ENCODE measurements around the gene TAF3. TPM values are rescaled to one million over a fixed set of nuclear protein-coding genes. Genes with fewer than 3 reads are reported as not detected.

Gene TAF3
- total and polyA plus RNA-seq, 2 donors (not counting 1 experiment from before 2014, with no cell fraction given), result 7.0 to 20.1 TPM

GRCh38 chr10:7787857-7788638, 30.3 kb upstream of the TAF3 start, which contains the start of the genes ATP5F1C and KIN:
Gene ATP5F1C (plus strand): TSS chr10:7788177. CDS start chr10:7788208, 31 bp downstream.
Gene KIN (minus strand): TSS chr10:7787993. CDS start chr10:7787933, 60 bp downstream.
- Histone ChIP-seq H3K79me2 (ENCODE audit: control insufficient read depth, insufficient read depth, low read length) (peaks cover 98% of the 10 kb centered on the region), H3K36me3 (replicated peaks in 1 of 2; ENCODE audit: control extremely low read depth in 1 of 2, control insufficient read depth in 1 of 2, extremely low read depth in 1 of 2, insufficient read depth in 2 of 2, low read length in 1 of 2) (peaks cover 2 to 3% of the 10 kb centered on the region in 2 experiments), H3K4me3 (ENCODE audit: control extremely low read depth in 1 of 5, extremely low read depth in 1 of 5, insufficient read depth in 1 of 5, low read depth in 2 of 5, low read length in 4 of 5) (peak within 1 kb of the TSS; percentile 87 to 95 (median 87)), H3K27ac (ENCODE audit: low read length in 2 of 2) (peak within 1 kb of the TSS; percentile 50 to 75), H3K4me1 (ENCODE audit: control insufficient read depth in 2 of 2, insufficient read depth in 2 of 2, low read length in 2 of 2) (peaks cover 26 to 28% of the 10 kb centered on the region in 2 donors), H3K9me3 (ENCODE audit: control extremely low read depth in 1 of 3, control insufficient read depth in 2 of 3, insufficient read depth in 1 of 3, low read length in 2 of 3) (no peaks in the 10 kb centered on the region), H3K9ac (ENCODE audit: low read length) (peak within 1 kb of the TSS; percentile 95), H2AFZ (ENCODE audit: insufficient read depth, low read depth, low read length, poor library complexity, severe bottlenecking) (peak within 1 kb of the TSS; percentile 98), H4K20me1 (ENCODE audit: control insufficient read depth, insufficient read depth, low read length, poor library complexity, severe bottlenecking) (peaks cover 49% of the 10 kb centered on the region), H3K4me2 (replicated peaks; ENCODE audit: low read depth, low read length, poor library complexity, severe bottlenecking) (peak within 1 kb of the TSS; percentile 97), H3K27me3 (replicated peaks in 1 of 4; ENCODE audit: control extremely low read depth in 1 of 4, control insufficient read depth in 3 of 4, insufficient read depth in 4 of 4, low read length in 3 of 4) (no peaks in the 10 kb centered on the region)
- H3K4me3 Mint-ChIP-seq, result no peak within 1 kb of the TSS
- peak; percentile 98 for ATAC-seq (ENCODE audit: low read depth)
- H3K27me3 Mint-ChIP-seq, result no peaks in the 10 kb centered on the region
- ChIA-PET POLR2A (interaction anchor here (0.6 to 2.1 kb wide), 2 partner anchors 8 to 31 kb away, joined by 3 to 38 read pairs; partner anchors contain the start of gene TAF3), CTCF (interaction anchor here (1.1 to 1.4 kb wide), 2 partner anchors 30 to 32 kb away, joined by 3 to 15 read pairs; partner anchors contain the start of gene TAF3)
- DNase-seq, result peak; percentile 98
- H3K9me3 Mint-ChIP-seq (ENCODE audit: insufficient read depth), result no peaks in the 10 kb centered on the region
- H3K4me1 Mint-ChIP-seq, result peaks cover 51% of the 10 kb centered on the region
- intact Hi-C loops (cut with micrococcal nuclease), result loop anchor here (1.0 to 5.0 kb wide), 2 partner anchors 30 to 1646 kb away; partner anchors contain the start of gene TAF3
- under 1% methylated on average over 59 of the region's 59 CpGs for WGBS (ENCODE audit: insufficient coverage)
- H3K27ac Mint-ChIP-seq, result peak within 1 kb of the TSS; percentile 47
- no peak for TF ChIP-seq EZH2 (IDR thresholded peaks at IDR 0.05; ENCODE audit: borderline replicate concordance, insufficient read depth, low read depth, low read length, poor library complexity, severe bottlenecking)

- ChIA-PET CTCF (interaction anchor here (1.1 to 1.4 kb wide), 2 partner anchors 29 to 31 kb away, joined by 3 to 15 read pairs; partner anchors contain the start of gene TAF3), POLR2A (interaction anchor here (0.5 to 2.1 kb wide), 2 partner anchors 30 to 380 kb away, joined by 3 to 38 read pairs; partner anchors contain the start of gene TAF3)
- H3K9me3 ChIP-seq (ENCODE audit: control extremely low read depth in 1 of 3, control insufficient read depth in 2 of 3, insufficient read depth in 1 of 3, low read length in 2 of 3), result no peaks in the 10 kb centered on the region
- H3K4me3 ChIP-seq (ENCODE audit: control extremely low read depth in 1 of 5, extremely low read depth in 1 of 5, insufficient read depth in 1 of 5, low read depth in 2 of 5, low read length in 4 of 5), result peak overlapping the region; percentile 87 to 95 (median 87)
- ATAC-seq (ENCODE audit: low read depth), result no peak
- intact Hi-C loops (cut with micrococcal nuclease), result loop anchor here (1.0 to 5.0 kb wide), 2 partner anchors 30 to 1646 kb away; partner anchors contain the start of gene TAF3
- DNase-seq, result no peak
- peak overlapping the region; percentile 47 for H3K27ac Mint-ChIP-seq
- peak overlapping the region; percentile 95 for H3K9ac ChIP-seq (ENCODE audit: low read length)
- peaks cover 0 to 3% of the 10 kb centered on the region in 2 experiments for H3K36me3 ChIP-seq (replicated peaks in 1 of 2; ENCODE audit: control extremely low read depth in 1 of 2, control insufficient read depth in 1 of 2, extremely low read depth in 1 of 2, insufficient read depth in 2 of 2, low read length in 1 of 2)
- peaks cover 26 to 28% of the 10 kb centered on the region in 2 donors for H3K4me1 ChIP-seq (ENCODE audit: control insufficient read depth in 2 of 2, insufficient read depth in 2 of 2, low read length in 2 of 2)
- peaks cover 50% of the 10 kb centered on the region for H3K4me1 Mint-ChIP-seq
- 1% methylated on average over 22 of the region's 25 CpGs for WGBS (ENCODE audit: insufficient coverage)
- TF ChIP-seq EZH2 (IDR thresholded peaks at IDR 0.05; ENCODE audit: borderline replicate concordance, insufficient read depth, low read depth, low read length, poor library complexity, severe bottlenecking) (no peak), CTCF (IDR thresholded peaks at IDR 0.05) (no peak)
- H3K79me2 ChIP-seq (ENCODE audit: control insufficient read depth, insufficient read depth, low read length), result peaks cover 98% of the 10 kb centered on the region
- H3K4me3 Mint-ChIP-seq, result no peak overlapping the region
- H3K4me2 ChIP-seq (replicated peaks; ENCODE audit: low read depth, low read length, poor library complexity, severe bottlenecking), result peak overlapping the region; percentile 97
- H3K9me3 Mint-ChIP-seq (ENCODE audit: insufficient read depth), result no peaks in the 10 kb centered on the region
- H3K27ac ChIP-seq (ENCODE audit: low read length in 2 of 2), result peak overlapping the region; percentile 14 to 75
- no peaks in the 10 kb centered on the region for H3K27me3 ChIP-seq (replicated peaks in 1 of 4; ENCODE audit: control extremely low read depth in 1 of 4, control insufficient read depth in 3 of 4, insufficient read depth in 4 of 4, low read length in 3 of 4)
- H2AFZ ChIP-seq (ENCODE audit: insufficient read depth, low read depth, low read length, poor library complexity, severe bottlenecking), result peak overlapping the region; percentile 98
- H4K20me1 ChIP-seq (ENCODE audit: control insufficient read depth, insufficient read depth, low read length, poor library complexity, severe bottlenecking), result peaks cover 56% of the 10 kb centered on the region
- H3K27me3 Mint-ChIP-seq, result no peaks in the 10 kb centered on the region
These were observed 29.5 kb upstream of the TAF3 start for GRCh38 chr10:7788639-7789286.
